PC-9 (cell line): Measurements from ENCODE around the gene ABCC2. TPM values are rescaled to one million over a fixed set of nuclear protein-coding genes. Genes with fewer than 3 reads are reported as not detected.

Source experiments
- BruUV-seq: library from RNA; stranded (reverse); fragments of 400-500 nt; replicated peaks from 2 replicates; lab custom pipeline; 2021; lab: Mats Ljungman, UMichigan
- CTCF ChIA-PET: fragments of 300-600 bp; sonication (Branson Sonifier 250); formaldehyde crosslinking; loops from one replicate; lab custom pipeline; 2022; ENCODE audit warnings: antibody characterized with exemption; lab: Charles Lee
- POLR2A ChIA-PET: fragments of 300-600 bp; sonication (Branson Sonifier 250); formaldehyde crosslinking; loops from one replicate; lab custom pipeline; 2022; ENCODE audit warnings: antibody characterized with exemption; ENCODE audit not compliant: unreplicated experiment; lab: Charles Lee
- DNase-seq, 2 experiments: peaks; one replicate each; pipeline versions ENCODE4 v3.0.0 to v3.0.0-alpha.2; 2015 to 2022; ENCODE audit warnings: mixed read lengths in 1 of 2
- H2AFZ ChIP-seq: fragments of 200-600 bp; sonication (generic); 2 replicates; pipeline ENCODE4 v1.8.1; 2017; ENCODE audit warnings: antibody characterized with exemption
- H3F3A ChIP-seq: fragments of 200-600 bp; sonication (generic); 2 replicates; pipeline ENCODE4 v1.8.1; 2017; ENCODE audit warnings: antibody characterized with exemption, mild to moderate bottlenecking, low read depth; ENCODE audit not compliant: insufficient read depth
- H3K27ac ChIP-seq: fragments of 200-600 bp; sonication (generic); 2 replicates; pipeline ENCODE4 v1.6.1; 2016; ENCODE audit warnings: mixed run types
- H3K27me3 ChIP-seq: fragments of 200-600 bp; sonication (generic); 2 replicates; pipeline ENCODE4 v1.6.1; 2016; ENCODE audit warnings: low read depth, mixed run types; ENCODE audit not compliant: insufficient read depth
- H3K36me3 ChIP-seq: fragments of 200-600 bp; sonication (generic); 2 replicates; pipeline ENCODE4 v1.6.1; 2016; ENCODE audit warnings: low read depth, mixed run types
- H3K4me1 ChIP-seq: fragments of 200-600 bp; sonication (generic); replicated peaks from 2 replicates; pipeline ENCODE4 v1.6.1; 2016; ENCODE audit warnings: mixed run types; ENCODE audit not compliant: insufficient read depth
- H3K4me2 ChIP-seq: fragments of 200-600 bp; sonication (generic); 2 replicates; pipeline ENCODE4 v1.6.1; 2017; ENCODE audit warnings: mixed run types
- H3K4me3 ChIP-seq: fragments of 200-600 bp; sonication (generic); 2 replicates; pipeline ENCODE4 v1.6.1; 2016; ENCODE audit warnings: mixed run types
- H3K79me2 ChIP-seq: fragments of 200-600 bp; sonication (generic); 2 replicates; pipeline ENCODE4 v1.6.1; 2017; ENCODE audit warnings: low read depth, mixed run types
- H3K9me2 ChIP-seq: fragments of 200-600 bp; sonication (generic); 2 replicates; pipeline ENCODE4 v1.8.1; 2017; ENCODE audit warnings: mild to moderate bottlenecking; ENCODE audit not compliant: insufficient read depth
- H3K9me3 ChIP-seq: fragments of 200-600 bp; sonication (generic); 2 replicates; pipeline ENCODE4 v1.8.1; 2016; ENCODE audit warnings: low read depth; ENCODE audit not compliant: insufficient read depth
- H4K20me1 ChIP-seq: fragments of 200-600 bp; sonication (generic); 2 replicates; pipeline ENCODE4 v1.8.1; 2017; ENCODE audit not compliant: insufficient read depth
- EZH2 ChIP-seq: fragments of 200-600 bp; sonication (generic); IDR thresholded peaks from 2 replicates; pipeline ENCODE4 v1.8.0; 2017; ENCODE audit warnings: antibody characterized with exemption, low read depth
- intact Hi-C: fragments of 100-400 bp; cut with micrococcal nuclease; formaldehyde crosslinking; loops from one replicate; pipeline ENCODE4 v1.10.0; 2022; ENCODE audit not compliant: unreplicated experiment
- total RNA-seq: library from RNA; stranded (reverse); gene quantifications from 2 replicates; pipeline ENCODE4 v1.2.3, GENCODE V29; 2021
- TF ChIP-seq, protein P1 (sequence below): fragments of 200-600 bp; sonication (generic); conservative IDR thresholded peaks from 2 replicates; pipeline ENCODE4 v1.6.1; 2017; ENCODE audit warnings: mixed run types, antibody characterized with exemption, mild to moderate bottlenecking, moderate library complexity

ABCC2 gene
- total RNA-seq, 1 experiment from 2014 or later, result 174 TPM

DNA sequence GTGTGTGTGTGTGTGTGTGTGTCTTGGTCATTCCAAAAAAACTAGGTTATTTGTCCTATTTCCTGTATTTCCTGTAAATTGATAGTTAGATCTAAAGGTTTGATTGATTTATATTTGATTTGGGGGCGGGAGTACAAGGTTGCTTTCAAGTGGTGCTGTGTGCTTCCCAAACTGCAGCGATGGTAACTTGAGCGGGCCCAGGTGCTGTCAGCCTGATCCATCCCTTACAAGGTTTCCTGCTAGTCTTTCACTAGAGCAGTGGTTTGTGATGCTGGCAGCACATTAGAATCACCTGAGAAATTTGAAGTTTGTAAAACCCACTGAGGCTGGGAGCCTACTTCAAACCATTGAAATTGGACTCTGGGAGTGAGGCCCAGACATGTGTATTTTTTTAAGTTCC, 23.7 kb downstream of the ABCC2 start:
- Histone ChIP-seq H3K9me3 (no peaks in the 10 kb centered on the region), H3K27me3 (no peaks in the 10 kb centered on the region), H2AFZ (no peak overlapping the region), H3K9me2 (no peaks in the 10 kb centered on the region), H3K4me2 (no peak overlapping the region), H3K27ac (no peak overlapping the region), H3K36me3 (peaks cover 22% of the 10 kb centered on the region; the same call in 1 of the 2 replicates), H3F3A (peaks cover 20% of the 10 kb centered on the region; the same call in 1 of the 2 replicates), H4K20me1 (no peaks in the 10 kb centered on the region), H3K4me3 (no peak overlapping the region), H3K4me1 (no peaks in the 10 kb centered on the region), H3K79me2 (no peaks in the 10 kb centered on the region)
- no peak for DNase-seq
- ChIA-PET POLR2A (interaction anchor here (0.6 to 0.7 kb wide), 2 partner anchors 35 to 75 kb away, joined by 4 to 5 read pairs; no protein-coding TSS in a partner anchor), CTCF (no interaction called here)
- no TSS peak for BruUV-seq
- intact Hi-C loops, result no loop called here
- TF ChIP-seq, protein P1, sequence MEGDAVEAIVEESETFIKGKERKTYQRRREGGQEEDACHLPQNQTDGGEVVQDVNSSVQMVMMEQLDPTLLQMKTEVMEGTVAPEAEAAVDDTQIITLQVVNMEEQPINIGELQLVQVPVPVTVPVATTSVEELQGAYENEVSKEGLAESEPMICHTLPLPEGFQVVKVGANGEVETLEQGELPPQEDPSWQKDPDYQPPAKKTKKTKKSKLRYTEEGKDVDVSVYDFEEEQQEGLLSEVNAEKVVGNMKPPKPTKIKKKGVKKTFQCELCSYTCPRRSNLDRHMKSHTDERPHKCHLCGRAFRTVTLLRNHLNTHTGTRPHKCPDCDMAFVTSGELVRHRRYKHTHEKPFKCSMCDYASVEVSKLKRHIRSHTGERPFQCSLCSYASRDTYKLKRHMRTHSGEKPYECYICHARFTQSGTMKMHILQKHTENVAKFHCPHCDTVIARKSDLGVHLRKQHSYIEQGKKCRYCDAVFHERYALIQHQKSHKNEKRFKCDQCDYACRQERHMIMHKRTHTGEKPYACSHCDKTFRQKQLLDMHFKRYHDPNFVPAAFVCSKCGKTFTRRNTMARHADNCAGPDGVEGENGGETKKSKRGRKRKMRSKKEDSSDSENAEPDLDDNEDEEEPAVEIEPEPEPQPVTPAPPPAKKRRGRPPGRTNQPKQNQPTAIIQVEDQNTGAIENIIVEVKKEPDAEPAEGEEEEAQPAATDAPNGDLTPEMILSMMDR, result no peak
- TF ChIP-seq EZH2, result no peak

DNA sequence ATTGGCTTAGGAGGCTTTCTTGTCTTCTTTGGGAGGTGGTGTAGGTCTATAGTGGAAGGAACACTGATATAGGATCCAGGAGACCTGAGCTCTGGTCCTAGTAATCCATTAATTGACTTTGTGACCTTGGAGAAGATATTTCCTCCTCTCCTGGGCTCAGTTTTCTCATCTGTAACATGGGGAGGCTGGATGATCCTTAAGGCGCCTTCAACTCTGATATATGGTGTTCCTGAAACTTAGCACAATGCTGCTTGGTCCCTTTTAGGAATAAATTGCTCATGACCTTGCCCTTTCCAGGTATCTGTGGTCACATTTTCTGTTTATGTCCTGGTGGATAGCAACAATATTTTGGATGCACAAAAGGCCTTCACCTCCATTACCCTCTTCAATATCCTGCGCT, 25.3 kb downstream of the ABCC2 start:
- H3K27ac ChIP-seq, result no peak overlapping the region
- H2AFZ ChIP-seq, result no peak overlapping the region
- intact Hi-C loops, result no loop called here
- no peak overlapping the region for H3K4me3 ChIP-seq
- no TSS peak for BruUV-seq
- no peaks in the 10 kb centered on the region for H3K4me1 ChIP-seq
- no peak overlapping the region for H3K4me2 ChIP-seq
- ChIA-PET CTCF (no interaction called here), POLR2A (no interaction called here)
- peaks cover 22% of the 10 kb centered on the region; the same call in 1 of the 2 replicates for H3F3A ChIP-seq
- no peaks in the 10 kb centered on the region for H3K27me3 ChIP-seq
- no peaks in the 10 kb centered on the region for H3K79me2 ChIP-seq
- TF ChIP-seq, protein P1, result no peak
- no peak for TF ChIP-seq EZH2
- peaks cover 22% of the 10 kb centered on the region; the same call in 1 of the 2 replicates for H3K36me3 ChIP-seq
- H3K9me3 ChIP-seq, result no peaks in the 10 kb centered on the region
- no peaks in the 10 kb centered on the region for H3K9me2 ChIP-seq
- DNase-seq, result no peak
- no peaks in the 10 kb centered on the region for H4K20me1 ChIP-seq

DNA sequence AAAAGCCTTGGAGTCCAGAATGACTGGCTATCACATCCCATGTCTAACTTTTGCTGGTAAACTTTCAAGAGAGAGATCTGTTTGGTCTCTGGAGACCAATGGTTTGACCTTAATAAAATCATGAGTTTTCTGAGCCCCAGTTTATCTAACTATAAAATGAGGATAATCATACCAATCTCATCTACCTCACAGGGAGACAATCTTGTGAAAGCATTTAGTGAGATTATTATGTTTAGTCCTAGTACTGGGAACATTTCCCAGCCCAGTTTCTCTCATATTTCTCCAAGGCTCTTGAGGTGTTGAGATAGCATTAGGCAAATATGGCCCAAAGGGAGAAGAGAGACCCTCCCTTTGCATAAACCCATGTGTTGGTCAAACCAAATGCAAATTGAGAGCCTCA, 25.8 kb downstream of the ABCC2 start:
- no peaks in the 10 kb centered on the region for H3K9me3 ChIP-seq
- no peak overlapping the region for H3K4me2 ChIP-seq
- H3K4me3 ChIP-seq, result no peak overlapping the region
- H2AFZ ChIP-seq, result no peak overlapping the region
- TF ChIP-seq, protein P1, result no peak
- no peak for TF ChIP-seq EZH2
- intact Hi-C loops, result no loop called here
- BruUV-seq, result no TSS peak
- H4K20me1 ChIP-seq, result no peaks in the 10 kb centered on the region
- peaks cover 26% of the 10 kb centered on the region; the same call in 1 of the 2 replicates for H3F3A ChIP-seq
- H3K4me1 ChIP-seq, result no peaks in the 10 kb centered on the region
- H3K27me3 ChIP-seq, result no peaks in the 10 kb centered on the region
- POLR2A ChIA-PET, result interaction anchor here (0.6 kb wide), 1 partner anchor 74 kb away, joined by 25 read pairs; no protein-coding TSS in a partner anchor
- H3K79me2 ChIP-seq, result no peaks in the 10 kb centered on the region
- no peaks in the 10 kb centered on the region for H3K9me2 ChIP-seq
- H3K36me3 ChIP-seq, result peaks cover 24% of the 10 kb centered on the region; the same call in 1 of the 2 replicates
- CTCF ChIA-PET, result no interaction called here
- no peak for DNase-seq
- H3K27ac ChIP-seq, result no peak overlapping the region
